HG03064 (cell line): ENCODE measurements around the gene PDZRN3.
"Not testable (repeated sequence)": the region's sequence is repeated elsewhere in the genome, so short reads cannot be mapped to it uniquely, and the experiment has no call there.

Experiments
- ATAC-seq: cut with Tn5 transposase; IDR thresholded peaks from one replicate; pipeline ENCODE4 v1.9.1; 2021; ENCODE audit warnings: low read depth; ENCODE audit not compliant: unreplicated experiment

Gene PDZRN3

DNA sequence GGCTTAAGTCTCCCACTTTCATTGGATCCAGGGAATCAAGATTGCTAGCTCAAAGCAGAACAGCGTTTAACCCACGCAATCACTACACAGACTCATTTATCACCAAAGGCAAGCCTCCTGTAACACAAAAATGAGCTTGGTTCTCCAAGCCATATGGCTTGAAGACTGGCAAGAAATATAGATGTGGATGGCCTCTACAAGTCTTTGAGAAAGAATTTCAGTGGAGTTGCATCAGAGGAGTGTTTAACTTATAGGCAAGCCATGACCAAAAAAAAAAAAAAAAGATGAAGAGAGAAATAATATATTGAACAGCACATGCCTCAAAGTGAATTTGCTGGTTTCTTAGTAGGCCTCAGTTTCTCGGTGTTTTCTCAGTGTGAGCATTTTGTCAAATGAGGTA, 27.3 kb downstream of the PDZRN3 start:
- no peak for ATAC-seq

DNA sequence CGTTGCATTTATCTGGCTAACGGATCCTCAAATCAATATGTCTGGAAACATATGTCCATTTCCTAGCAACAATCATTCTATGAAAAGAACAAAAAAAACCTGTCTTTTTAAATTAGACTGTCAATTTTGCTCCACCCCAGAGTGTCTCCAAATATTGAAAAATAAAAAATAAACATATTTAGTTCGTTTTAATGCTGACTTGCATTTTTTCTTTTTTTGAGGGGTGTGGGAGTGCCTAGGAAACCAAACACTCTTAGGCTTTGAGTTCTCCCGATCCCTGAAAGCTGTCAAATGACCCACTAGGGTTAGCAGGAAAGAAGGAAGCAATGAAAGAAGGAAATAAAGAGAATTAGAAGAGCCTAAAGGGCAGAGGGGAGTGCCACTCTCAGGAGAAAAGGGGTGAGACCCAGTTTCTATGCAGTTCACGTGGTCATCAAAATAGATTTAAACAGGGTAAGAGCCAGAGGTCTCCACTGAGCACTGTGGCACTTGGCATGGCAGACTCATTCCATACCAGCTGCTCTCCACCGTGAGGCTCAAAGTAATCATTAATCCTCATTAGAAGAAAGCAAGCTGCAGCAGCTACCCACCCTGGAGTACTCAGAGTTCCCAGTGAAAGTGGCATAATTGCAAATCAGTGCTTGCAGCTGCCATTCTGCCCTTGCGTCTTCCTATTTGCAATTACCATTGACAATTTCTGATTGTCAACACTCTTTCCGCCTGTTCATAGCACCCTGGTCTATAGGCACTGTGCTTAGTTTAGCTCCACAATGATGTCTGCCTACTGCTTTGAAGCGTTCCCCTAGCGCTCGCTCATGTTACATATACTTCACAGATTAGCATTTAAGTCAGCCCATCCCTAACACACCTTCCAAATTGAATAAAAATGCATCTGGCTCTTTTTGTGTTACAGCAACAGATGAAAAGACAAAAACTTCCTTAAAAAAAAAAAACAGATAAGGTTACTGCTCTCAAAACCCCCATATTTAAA, 32.3 kb downstream of the PDZRN3 start:
- no peak for ATAC-seq

DNA sequence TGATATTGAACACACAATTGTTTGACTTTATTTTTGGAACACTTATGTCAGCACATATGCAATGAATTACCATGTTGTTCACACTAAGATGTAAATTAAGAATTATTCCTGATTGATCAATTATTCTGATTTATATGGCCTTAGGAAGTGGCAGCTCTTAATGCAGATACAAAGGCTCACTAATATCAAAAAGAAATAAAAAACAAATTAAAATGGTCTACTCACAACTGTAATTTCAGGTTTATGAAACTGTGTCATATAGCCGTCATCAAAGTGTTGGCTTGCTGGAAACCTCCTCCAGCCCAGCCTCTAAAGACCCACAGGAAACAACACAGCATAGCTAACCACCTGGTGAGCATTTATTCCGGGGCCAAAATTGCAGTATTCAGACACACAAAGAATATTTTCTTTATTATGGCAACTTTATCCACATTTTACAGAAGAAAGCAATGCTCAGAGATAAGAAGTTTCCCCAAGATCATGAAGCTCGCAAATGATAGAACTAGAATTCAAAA, 33.4 kb downstream of the PDZRN3 start:
- ATAC-seq = no peak

DNA sequence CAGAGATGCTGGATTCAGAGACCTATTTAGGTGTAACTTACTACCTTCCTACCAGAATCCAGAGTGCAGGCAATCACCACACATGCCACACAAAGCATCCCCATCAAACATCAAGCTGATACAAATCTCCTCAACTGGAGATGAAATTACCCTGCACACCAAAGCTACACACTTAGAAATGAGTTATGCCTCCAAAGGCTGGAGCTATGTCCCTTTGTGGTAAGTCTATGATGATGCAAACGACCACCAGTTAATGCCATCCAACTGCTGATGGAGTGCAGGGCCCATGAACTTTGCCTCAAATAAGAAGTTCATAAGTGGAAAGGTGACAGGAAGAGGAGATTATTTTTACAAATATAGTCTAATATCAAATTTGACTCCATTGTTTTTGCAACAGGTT, 38.1 kb downstream of the PDZRN3 start:
- ATAC-seq = no peak

DNA sequence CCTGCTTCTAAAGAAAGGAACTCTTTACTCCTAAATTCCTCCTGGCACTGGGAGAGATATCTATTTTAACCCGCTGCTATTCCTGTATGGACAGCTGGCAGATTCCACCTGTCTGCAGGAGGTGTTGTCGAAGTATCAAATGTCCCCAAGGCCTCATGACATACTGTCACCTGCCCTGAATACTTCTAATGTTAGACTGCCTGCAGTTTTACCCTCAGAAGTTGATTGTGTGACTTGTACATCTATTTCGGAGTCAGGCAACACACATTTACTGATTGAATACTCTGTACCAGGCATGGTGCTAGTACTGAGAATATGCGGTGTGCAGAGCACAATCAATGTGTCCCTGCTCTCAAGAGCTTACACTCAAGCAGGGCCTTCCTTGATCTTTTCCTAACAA, 38.6 kb downstream of the PDZRN3 start:
- no peak for ATAC-seq

DNA sequence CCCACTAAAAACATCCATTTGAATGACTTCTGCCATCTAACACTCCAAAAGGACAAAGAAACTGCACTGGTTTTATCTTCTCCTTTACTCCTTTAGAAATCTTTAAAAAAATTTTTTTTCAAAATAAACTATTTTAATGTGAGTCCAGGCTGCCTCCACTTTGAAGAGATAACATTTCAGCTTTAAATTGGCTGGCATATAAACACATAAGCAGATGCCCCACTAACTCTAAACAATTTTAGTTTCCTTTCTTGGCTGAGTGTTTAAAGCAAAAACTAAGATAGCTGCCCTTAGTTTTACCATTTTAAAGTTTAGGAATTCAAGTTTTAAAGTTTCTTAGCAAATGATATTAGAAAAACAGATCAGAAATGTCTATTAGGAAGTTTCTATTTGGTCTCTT, 39.9 kb downstream of the PDZRN3 start:
- ATAC-seq = no peak

GRCh38 chr3:73582535-73582934, 42.2 kb downstream of the PDZRN3 start:
- no peak for ATAC-seq

- ATAC-seq = no peak
Measured at GRCh38 chr3:73581134-73581846, 43.5 kb downstream of the PDZRN3 start.

GRCh38 chr3:73580343-73580742, 44.4 kb downstream of the PDZRN3 start:
- no peak for ATAC-seq

DNA sequence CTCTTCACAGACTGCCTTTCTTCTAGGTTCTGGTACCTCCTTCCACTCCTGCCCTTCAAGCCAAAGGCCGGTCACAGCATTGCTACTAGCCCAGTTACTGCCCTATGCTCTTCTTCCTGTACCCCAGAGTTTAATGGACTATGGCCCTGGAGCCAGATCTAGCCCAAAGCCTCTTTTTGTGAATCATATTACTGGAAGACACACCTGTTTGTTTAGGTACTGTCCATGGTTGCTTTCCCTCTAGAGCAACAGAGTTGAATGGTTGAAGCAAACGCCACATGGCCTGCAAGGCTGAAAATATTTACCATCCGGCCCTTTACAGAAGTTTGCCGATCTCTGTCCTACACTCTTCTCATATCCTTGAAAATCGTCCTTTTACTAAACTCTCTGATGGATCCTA, 47.0 kb downstream of the PDZRN3 start:
- no peak for ATAC-seq

GRCh38 chr3:73576999-73577461, 47.7 kb downstream of the PDZRN3 start:
- no peak for ATAC-seq

- no peak for ATAC-seq
Measured at GRCh38 chr3:73575953-73576352, 48.8 kb downstream of the PDZRN3 start.

DNA sequence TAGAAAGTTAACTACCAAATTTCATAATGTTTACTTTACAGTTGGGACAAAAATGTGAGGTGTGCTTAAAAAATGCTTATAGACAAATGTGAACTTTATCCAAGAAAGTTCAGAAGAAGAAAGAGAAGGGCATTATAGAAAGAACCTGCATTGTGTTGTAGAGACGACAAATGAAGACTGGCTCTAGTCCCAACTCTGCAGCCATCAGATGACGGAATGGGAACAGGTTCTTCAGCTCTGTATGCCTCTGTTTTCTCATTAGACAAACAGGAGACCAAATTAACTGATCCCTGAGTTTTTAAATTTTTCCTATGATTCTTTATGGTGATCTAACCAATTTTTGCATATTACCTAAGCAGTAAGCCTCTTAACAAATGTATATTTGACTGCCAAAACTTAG, 49.2 kb downstream of the PDZRN3 start:
- ATAC-seq = no peak

GRCh38 chr3:73573204-73573603, 51.5 kb downstream of the PDZRN3 start:
- ATAC-seq = no peak

DNA sequence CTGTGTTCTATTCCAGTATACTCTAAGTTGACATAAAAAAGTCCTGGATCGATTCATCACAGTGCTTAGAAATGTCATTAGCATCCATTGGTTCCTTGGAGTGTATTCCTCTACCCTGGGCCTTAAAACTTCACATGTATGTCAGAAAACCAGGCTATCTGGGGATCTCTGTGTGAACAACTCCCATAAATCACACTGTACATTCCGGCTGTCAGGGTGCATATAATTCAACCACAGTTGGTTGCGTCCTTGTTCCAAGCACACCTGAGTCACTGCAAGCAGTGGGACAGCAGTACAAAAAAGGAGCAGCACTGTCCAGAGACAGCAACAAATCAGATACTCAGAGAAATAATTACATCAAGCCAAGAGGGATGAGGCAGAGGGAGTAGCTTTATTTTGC, 52.4 kb downstream of the PDZRN3 start:
- ATAC-seq = no peak

GRCh38 chr3:73571238-73571794, 53.4 kb downstream of the PDZRN3 start:
- ATAC-seq = no peak

GRCh38 chr3:73569246-73569760, 55.4 kb downstream of the PDZRN3 start:
- ATAC-seq = no peak

DNA sequence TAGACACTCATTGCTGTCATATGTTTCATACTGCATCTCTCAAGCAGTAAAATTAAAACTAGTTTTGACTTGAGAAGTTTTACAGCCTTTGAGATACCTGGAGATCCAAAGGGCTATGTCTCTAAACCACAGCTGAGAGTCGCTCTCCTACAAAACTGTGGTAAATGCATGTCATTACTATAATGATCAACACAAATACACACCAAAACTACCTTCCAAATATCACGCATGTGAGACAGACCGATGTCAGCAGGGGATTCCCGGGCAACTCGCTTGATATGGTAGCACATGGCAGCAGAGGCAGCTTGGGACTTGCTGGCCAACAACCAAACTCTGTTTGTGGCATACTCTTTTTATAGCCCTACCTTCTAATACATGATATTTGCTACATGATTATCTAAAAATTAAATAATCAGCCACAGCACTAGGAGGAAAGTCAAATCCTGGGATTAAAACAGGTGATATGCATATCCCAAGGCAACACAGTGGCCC, 56.3 kb downstream of the PDZRN3 start:
- ATAC-seq = no peak

DNA sequence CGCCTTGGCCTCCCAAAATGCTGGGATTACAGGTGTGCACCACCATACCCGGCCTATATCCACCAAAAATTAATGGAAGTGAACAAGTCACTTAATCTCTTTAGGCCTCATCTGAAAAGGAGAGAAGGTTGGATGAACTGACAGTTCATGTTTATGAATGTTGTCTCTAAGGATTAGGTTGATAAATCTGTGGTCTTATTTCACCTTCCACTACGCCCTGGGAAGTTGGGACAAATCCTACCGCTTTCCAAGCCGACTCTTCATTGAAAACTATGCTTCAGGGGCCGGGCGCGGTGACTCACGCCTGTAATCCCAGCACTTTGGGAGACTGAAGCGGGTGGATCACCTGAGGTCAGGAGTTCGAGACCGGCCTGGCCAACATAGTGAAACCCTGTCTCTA, 59.4 kb downstream of the PDZRN3 start:
- not testable (repeated sequence) for ATAC-seq

GRCh38 chr3:73563896-73564582, 60.7 kb downstream of the PDZRN3 start:
- no peak for ATAC-seq
